Transverse colon (tissue), 4 donors: ENCODE data around the gene TCHP.

ENCODE experiments used
- CTCF ChIP-seq, 5 experiments: fragments of 200-600 bp in 3 of 5; fragments of 450-650 bp in 2 of 5; sonication (generic) in 3 of 5; IDR thresholded peaks; 1 replicate in 2 of 5; 2 replicates in 3 of 5; pipeline ENCODE4 v1.5.1; 2016 to 2017; ENCODE audit warnings: antibody characterized with exemption in 5 of 5, inconsistent platforms in 3 of 5, mild to moderate bottlenecking in 2 of 5, moderate library complexity in 1 of 5
- POLR2A ChIP-seq: fragments of 450-650 bp; IDR thresholded peaks from one replicate; pipeline ENCODE4 v1.6.1; 2016; ENCODE audit warnings: antibody characterized with exemption, mild to moderate bottlenecking, moderate library complexity
- POLR2AphosphoS5 ChIP-seq, 3 donors: sonication (generic); formaldehyde crosslinking; IDR thresholded peaks; one replicate each; pipeline ENCODE4 v1.6.1; 2016; ENCODE audit warnings: antibody characterized with exemption in 3 of 3

- no peak for TF ChIP-seq CTCF (IDR thresholded peaks at IDR 0.05)
- TF ChIP-seq POLR2A: no peak
- TF ChIP-seq POLR2AphosphoS5 (IDR thresholded peaks at IDR 0.05): no peak
Measured at GRCh38 chr12:109858764-109859163, 41.3 kb upstream of the TCHP start.
